SK-N-SH treated with all-trans-retinoic acid at 6 μM for 48 hours (cell line): Measurements from ENCODE around the gene RTN4RL1.
"Not testable (repeated sequence)": the region's sequence is repeated elsewhere in the genome, so short reads cannot be mapped to it uniquely, and the experiment has no call there.

Experiments
- ARNTL ChIP-seq: fragments of 450-650 bp; formaldehyde crosslinking; IDR thresholded peaks from 2 replicates; pipeline ENCODE4 v1.5.0; 2020; ENCODE audit warnings: low read depth, mild to moderate bottlenecking, moderate library complexity, borderline replicate concordance
- BACH2 ChIP-seq: fragments of 250-450 bp; sonication (Bioruptor Pico); IDR thresholded peaks from 2 replicates; pipeline ENCODE4 v1.9.0; 2021; ENCODE audit warnings: mild to moderate bottlenecking, borderline replicate concordance
- OSR1 ChIP-seq: fragments of 250-450 bp; sonication (Bioruptor Pico); IDR thresholded peaks from 2 replicates; pipeline ENCODE4 v1.8.0; 2022; ENCODE audit warnings: moderate library complexity, mild to moderate bottlenecking, inconsistent platforms
- PATZ1 ChIP-seq: fragments of 250-450 bp; sonication (Bioruptor Pico); IDR thresholded peaks from 2 replicates; pipeline ENCODE4 v1.8.0; 2020; ENCODE audit warnings: mild to moderate bottlenecking, moderate library complexity, borderline replicate concordance
- SNAI2 ChIP-seq: fragments of 250-450 bp; sonication (Bioruptor Pico); IDR thresholded peaks from 2 replicates; pipeline ENCODE4 v1.5.0; 2020; ENCODE audit warnings: mild to moderate bottlenecking, moderate library complexity
- TOX ChIP-seq: fragments of 250-450 bp; sonication (Bioruptor Pico); IDR thresholded peaks from 2 replicates; pipeline ENCODE4 v1.8.0; 2021; ENCODE audit warnings: mild to moderate bottlenecking, moderate library complexity, borderline replicate concordance
- ZNF70 ChIP-seq: fragments of 450-650 bp; formaldehyde crosslinking; IDR thresholded peaks from 2 replicates; pipeline ENCODE4 v1.5.0; 2020; ENCODE audit warnings: mild to moderate bottlenecking, moderate library complexity
- ZNF8 ChIP-seq: fragments of 450-650 bp; formaldehyde crosslinking; IDR thresholded peaks from 2 replicates; pipeline ENCODE4 v1.5.0; 2020; ENCODE audit warnings: mild to moderate bottlenecking, moderate library complexity

DNA sequence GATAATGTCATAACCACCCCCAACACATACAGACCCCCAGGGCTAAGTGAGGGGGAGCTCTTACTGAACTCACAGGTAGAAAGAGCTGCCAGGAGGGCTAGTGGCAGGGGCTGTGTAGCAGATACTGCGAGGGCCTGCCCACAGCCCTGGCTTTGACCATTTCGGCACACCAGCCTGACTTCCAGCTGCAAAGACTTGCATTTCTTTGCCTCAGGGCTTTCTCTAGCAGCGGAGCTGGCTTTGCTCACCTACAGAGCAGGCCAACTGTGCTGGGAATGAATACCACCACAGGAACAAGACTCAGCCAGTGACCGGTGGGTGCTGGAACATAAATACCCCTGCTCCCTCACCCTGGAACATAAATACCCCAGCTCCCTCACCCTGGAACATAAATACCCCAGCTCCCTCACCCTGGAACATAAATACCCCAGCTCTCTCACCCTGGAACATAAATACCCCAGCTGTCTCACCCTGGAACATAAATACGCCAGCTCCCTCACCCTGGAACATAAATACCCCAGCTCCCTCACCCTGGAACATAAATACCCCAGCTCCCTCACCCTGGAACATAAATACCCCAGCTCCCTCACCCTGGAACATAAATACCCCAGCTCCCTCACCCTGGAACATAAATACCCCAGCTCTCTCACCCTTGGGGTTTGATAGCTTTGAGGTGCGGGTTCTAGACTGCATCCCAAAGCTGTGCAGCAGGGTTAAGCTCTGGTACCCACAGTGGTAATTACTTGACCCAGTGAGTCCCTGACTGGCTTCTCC, 11.7 kb downstream of the RTN4RL1 start:
- not testable (repeated sequence) for TF ChIP-seq TOX, ZNF8, ZNF70, BACH2, ARNTL, PATZ1, SNAI2, OSR1 (CRISPR knock-in tag)
